ENCODE results near the gene BRF1.

BRF1 gene

GRCh38 chr14:105247026-105247425, 53.8 kb downstream of the BRF1 start:
- Mint-ChIP-seq H3K27me3 (ENCODE audit: low read depth) (no peaks in the 10 kb centered on the region), H3K4me3 (peak overlapping the region; percentile 82), H3K36me3 (ENCODE audit: low read depth) (peaks cover 30% of the 10 kb centered on the region), H3K27ac (no peak overlapping the region), H3K9me3 (no peaks in the 10 kb centered on the region), H3K4me1 (ENCODE audit: low read depth) (peaks cover 6% of the 10 kb centered on the region)
- DNase-seq (ENCODE audit: low spot score) = no peak

GRCh38 chr14:105244334-105244733, 56.5 kb downstream of the BRF1 start:
- Mint-ChIP-seq H3K36me3 (ENCODE audit: low read depth) (peaks cover 16% of the 10 kb centered on the region), H3K27me3 (ENCODE audit: low read depth) (no peaks in the 10 kb centered on the region), H3K9me3 (no peaks in the 10 kb centered on the region), H3K4me3 (no peak overlapping the region), H3K27ac (no peak overlapping the region), H3K4me1 (ENCODE audit: low read depth) (no peaks in the 10 kb centered on the region)
- DNase-seq (ENCODE audit: low spot score) = no peak

- H3K27me3 Mint-ChIP-seq (ENCODE audit: low read depth) = no peaks in the 10 kb centered on the region
- DNase-seq (ENCODE audit: low spot score) = no peak
- H3K27ac Mint-ChIP-seq = no peak overlapping the region
- no peak overlapping the region for H3K4me3 Mint-ChIP-seq
- H3K4me1 Mint-ChIP-seq (ENCODE audit: low read depth) = no peaks in the 10 kb centered on the region
- H3K9me3 Mint-ChIP-seq = no peaks in the 10 kb centered on the region
- peaks cover 9% of the 10 kb centered on the region for H3K36me3 Mint-ChIP-seq (ENCODE audit: low read depth)
Observed at GRCh38 chr14:105241641-105242040, 59.2 kb downstream of the BRF1 start.

- no peaks in the 10 kb centered on the region for H3K27me3 Mint-ChIP-seq (ENCODE audit: low read depth)
- peaks cover 8% of the 10 kb centered on the region for H3K36me3 Mint-ChIP-seq (ENCODE audit: low read depth)
Observed at GRCh38 chr14:105240811-105241576, 59.8 kb downstream of the BRF1 start.

GRCh38 chr14:105229099-105229655, 71.6 kb downstream of the BRF1 start:
- no peak for DNase-seq (ENCODE audit: low spot score)
- Mint-ChIP-seq H3K4me1 (ENCODE audit: low read depth) (no peaks in the 10 kb centered on the region), H3K27me3 (ENCODE audit: low read depth) (no peaks in the 10 kb centered on the region), H3K27ac (no peak overlapping the region), H3K36me3 (ENCODE audit: low read depth) (peaks cover 12% of the 10 kb centered on the region), H3K9me3 (no peaks in the 10 kb centered on the region), H3K4me3 (no peak overlapping the region)

More at GRCh38 chr14:105240811-105241576, 59.8 kb downstream of the BRF1 start:
- no peaks in the 10 kb centered on the region for H3K9me3 Mint-ChIP-seq
- no peaks in the 10 kb centered on the region for H3K4me1 Mint-ChIP-seq (ENCODE audit: low read depth)
- DNase-seq (ENCODE audit: low spot score) = no peak
- H3K4me3 Mint-ChIP-seq = no peak overlapping the region
- H3K27ac Mint-ChIP-seq = no peak overlapping the region

- peaks cover 12% of the 10 kb centered on the region for H3K36me3 Mint-ChIP-seq (ENCODE audit: low read depth)
- no peak overlapping the region for H3K27ac Mint-ChIP-seq
- DNase-seq (ENCODE audit: low spot score) = no peak
- no peaks in the 10 kb centered on the region for H3K4me1 Mint-ChIP-seq (ENCODE audit: low read depth)
- H3K27me3 Mint-ChIP-seq (ENCODE audit: low read depth) = no peaks in the 10 kb centered on the region
- no peak overlapping the region for H3K4me3 Mint-ChIP-seq
- no peaks in the 10 kb centered on the region for H3K9me3 Mint-ChIP-seq
Observed at GRCh38 chr14:105228562-105228961, 72.2 kb downstream of the BRF1 start.

GRCh38 chr14:105227346-105227745, 73.5 kb downstream of the BRF1 start:
- no peak overlapping the region for H3K4me3 Mint-ChIP-seq
- no peaks in the 10 kb centered on the region for H3K9me3 Mint-ChIP-seq
- no peaks in the 10 kb centered on the region for H3K27me3 Mint-ChIP-seq (ENCODE audit: low read depth)

GRCh38 chr14:105226198-105226597, 74.6 kb downstream of the BRF1 start:
- H3K4me3 Mint-ChIP-seq = no peak overlapping the region
- no peaks in the 10 kb centered on the region for H3K4me1 Mint-ChIP-seq (ENCODE audit: low read depth)
- no peaks in the 10 kb centered on the region for H3K9me3 Mint-ChIP-seq
- DNase-seq (ENCODE audit: low spot score) = no peak
- H3K27me3 Mint-ChIP-seq (ENCODE audit: low read depth) = no peaks in the 10 kb centered on the region
- H3K36me3 Mint-ChIP-seq (ENCODE audit: low read depth) = peaks cover 16% of the 10 kb centered on the region
- no peak overlapping the region for H3K27ac Mint-ChIP-seq

More at GRCh38 chr14:105227346-105227745, 73.5 kb downstream of the BRF1 start:
- H3K36me3 Mint-ChIP-seq (ENCODE audit: low read depth) = peaks cover 12% of the 10 kb centered on the region
- H3K4me1 Mint-ChIP-seq (ENCODE audit: low read depth) = no peaks in the 10 kb centered on the region
- no peak overlapping the region for H3K27ac Mint-ChIP-seq
- no peak for DNase-seq (ENCODE audit: low spot score)

- H3K27me3 Mint-ChIP-seq (ENCODE audit: low read depth) = no peaks in the 10 kb centered on the region
- DNase-seq (ENCODE audit: low spot score) = no peak
- peaks cover 21% of the 10 kb centered on the region for H3K36me3 Mint-ChIP-seq (ENCODE audit: low read depth)
- no peak overlapping the region for H3K4me3 Mint-ChIP-seq
- H3K27ac Mint-ChIP-seq = no peak overlapping the region
- no peaks in the 10 kb centered on the region for H3K9me3 Mint-ChIP-seq
- H3K4me1 Mint-ChIP-seq (ENCODE audit: low read depth) = no peaks in the 10 kb centered on the region
Observed at GRCh38 chr14:105224845-105225570, 75.8 kb downstream of the BRF1 start.

- H3K27me3 Mint-ChIP-seq (ENCODE audit: low read depth) = no peaks in the 10 kb centered on the region
- H3K4me1 Mint-ChIP-seq (ENCODE audit: low read depth) = no peaks in the 10 kb centered on the region
- H3K27ac Mint-ChIP-seq = no peak overlapping the region
- DNase-seq (ENCODE audit: low spot score) = no peak
- H3K4me3 Mint-ChIP-seq = no peak overlapping the region
- H3K36me3 Mint-ChIP-seq (ENCODE audit: low read depth) = peaks cover 24% of the 10 kb centered on the region
- no peaks in the 10 kb centered on the region for H3K9me3 Mint-ChIP-seq
Observed at GRCh38 chr14:105223770-105224544, 76.8 kb downstream of the BRF1 start.

- H3K27me3 Mint-ChIP-seq (ENCODE audit: low read depth) = no peaks in the 10 kb centered on the region
- no peak overlapping the region for H3K4me3 Mint-ChIP-seq
- H3K9me3 Mint-ChIP-seq = no peaks in the 10 kb centered on the region
- H3K36me3 Mint-ChIP-seq (ENCODE audit: low read depth) = peaks cover 24% of the 10 kb centered on the region
- no peak overlapping the region for H3K27ac Mint-ChIP-seq
- H3K4me1 Mint-ChIP-seq (ENCODE audit: low read depth) = no peaks in the 10 kb centered on the region
- DNase-seq (ENCODE audit: low spot score) = no peak
Observed at GRCh38 chr14:105223260-105223659, 77.5 kb downstream of the BRF1 start.

GRCh38 chr14:105221598-105222178, 79.1 kb downstream of the BRF1 start:
- no peaks in the 10 kb centered on the region for H3K9me3 Mint-ChIP-seq
- no peak overlapping the region for H3K4me3 Mint-ChIP-seq
- peaks cover 22% of the 10 kb centered on the region for H3K36me3 Mint-ChIP-seq (ENCODE audit: low read depth)
- H3K27me3 Mint-ChIP-seq (ENCODE audit: low read depth) = no peaks in the 10 kb centered on the region
- no peak overlapping the region for H3K27ac Mint-ChIP-seq
- DNase-seq (ENCODE audit: low spot score) = no peak
- H3K4me1 Mint-ChIP-seq (ENCODE audit: low read depth) = no peaks in the 10 kb centered on the region

- no peak overlapping the region for H3K27ac Mint-ChIP-seq
- no peaks in the 10 kb centered on the region for H3K27me3 Mint-ChIP-seq (ENCODE audit: low read depth)
- no peak overlapping the region for H3K4me3 Mint-ChIP-seq
- H3K36me3 Mint-ChIP-seq (ENCODE audit: low read depth) = peaks cover 24% of the 10 kb centered on the region
- no peak for DNase-seq (ENCODE audit: low spot score)
- H3K9me3 Mint-ChIP-seq = no peaks in the 10 kb centered on the region
- H3K4me1 Mint-ChIP-seq (ENCODE audit: low read depth) = no peaks in the 10 kb centered on the region
Observed at GRCh38 chr14:105220699-105221597, 79.9 kb downstream of the BRF1 start.

Measured in T-helper 2 cell treated with Interferon-gamma antibody and Interleukin-4, amounts not matched to agents 5 μg/mL and 100 μg/mL, for 36 hours (primary cell).